GM19452 (cell line): ENCODE measurements around the gene GLRA1.
"Not testable (repeated sequence)": the region's sequence is repeated elsewhere in the genome, so short reads cannot be mapped to it uniquely, and the experiment has no call there.

Experiments
- ATAC-seq: cut with Tn5 transposase; IDR thresholded peaks from one replicate; pipeline ENCODE4 v1.9.1; 2021; ENCODE audit not compliant: unreplicated experiment

The GLRA1 gene

DNA sequence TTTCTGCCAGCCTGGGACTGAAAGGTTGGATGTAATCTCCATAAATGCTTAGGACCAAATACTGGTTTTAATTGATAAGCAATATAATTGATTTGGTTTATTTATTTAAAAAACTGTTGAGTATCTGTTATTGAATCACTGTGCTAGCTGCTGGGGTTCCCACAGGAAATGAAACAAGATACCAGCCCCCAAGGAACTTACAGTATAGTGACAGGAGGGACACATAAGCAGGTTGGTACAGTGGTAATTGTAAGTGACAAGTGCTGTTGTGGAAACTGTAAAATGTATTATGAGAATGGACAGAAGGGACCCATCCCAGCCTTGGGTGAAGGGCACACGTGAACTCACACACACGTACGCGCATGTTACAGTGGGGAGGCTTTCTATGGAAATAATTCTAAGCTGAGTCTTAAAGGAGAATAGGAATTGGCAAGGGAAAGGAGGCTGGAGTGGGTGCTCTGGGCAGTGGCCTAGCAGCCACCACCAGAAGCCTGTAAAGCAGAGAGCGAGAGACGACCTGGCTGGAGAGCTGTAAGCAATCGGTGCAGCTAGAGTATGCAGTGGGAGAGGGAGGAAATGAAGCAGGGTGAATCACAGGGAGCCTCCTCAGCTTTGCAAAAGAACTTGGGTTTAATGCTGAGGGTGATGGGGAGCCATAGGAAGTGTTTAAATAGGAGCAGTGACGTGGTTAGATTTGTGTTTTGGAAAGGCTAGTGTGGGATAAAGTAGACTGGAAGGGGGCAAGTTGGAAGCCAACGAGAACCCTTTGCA is 39.3 kb downstream of the GLRA1 start:
- no peak for ATAC-seq

DNA sequence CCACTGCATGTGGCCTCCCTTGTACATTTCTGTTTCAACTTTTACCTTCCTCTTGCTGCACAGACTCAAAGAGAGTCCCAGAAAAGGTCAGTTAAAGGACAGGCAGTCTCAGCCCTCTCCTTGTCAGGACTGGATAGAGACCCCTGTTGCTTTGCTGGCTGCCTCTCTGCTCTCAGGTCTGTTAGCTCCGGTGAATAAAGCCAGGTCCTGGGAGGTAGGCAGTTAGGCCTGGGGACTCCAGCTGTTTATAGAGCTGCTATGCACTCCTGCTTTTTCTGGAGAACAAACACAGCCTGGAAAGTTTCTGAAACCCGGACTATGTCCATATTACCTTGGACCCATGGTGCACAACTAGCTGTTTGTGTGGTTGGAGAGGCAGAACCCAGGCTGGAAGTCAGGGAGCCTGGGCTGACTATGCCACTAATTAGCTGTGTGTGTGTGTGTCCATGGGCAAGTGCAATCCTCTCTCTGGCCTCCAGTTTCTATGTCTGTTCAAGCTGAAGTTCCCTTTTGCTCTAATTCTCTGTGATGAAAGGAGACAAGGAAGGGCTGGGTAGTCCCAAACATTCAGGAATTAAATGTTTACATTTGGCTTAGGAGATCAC is 42.9 kb downstream of the GLRA1 start:
- ATAC-seq = no peak

DNA sequence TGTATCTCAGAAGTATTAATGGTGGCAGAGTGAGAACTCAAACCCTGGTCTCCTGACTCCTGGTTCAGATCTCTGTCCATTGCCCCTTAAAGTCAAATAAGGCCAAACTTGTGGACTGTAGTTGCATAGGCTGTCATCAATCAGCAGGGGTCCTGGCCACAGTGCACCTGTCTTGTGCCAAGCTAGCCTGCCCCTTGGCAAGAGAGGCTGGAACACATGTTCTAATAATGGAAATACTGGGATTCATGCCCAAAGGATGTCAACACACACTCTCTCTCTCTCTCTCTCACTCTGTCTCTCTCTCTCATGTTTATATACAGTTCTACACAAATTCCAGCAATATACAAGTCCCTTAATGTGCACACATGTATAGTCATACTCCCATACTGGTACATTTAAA is 44.3 kb downstream of the GLRA1 start:
- ATAC-seq = no peak

DNA sequence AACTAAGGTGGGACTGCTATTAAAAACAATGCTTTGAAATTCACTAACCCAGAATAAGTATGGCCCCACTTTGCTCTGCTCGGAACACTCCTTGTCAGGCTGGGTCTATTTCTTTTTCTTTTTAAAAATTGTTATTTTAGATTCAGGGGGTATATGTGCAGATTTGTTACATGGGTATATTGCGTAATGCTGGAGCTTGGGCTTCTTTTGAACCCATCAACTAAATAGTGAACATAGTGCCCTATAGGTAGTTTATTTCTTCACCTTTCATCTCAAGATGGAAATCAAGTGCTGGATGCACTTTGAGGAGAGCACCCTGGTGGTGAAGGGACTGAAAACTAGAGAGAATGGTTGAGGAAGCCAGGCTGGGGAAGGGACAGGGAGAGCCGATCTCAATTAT is 51.0 kb downstream of the GLRA1 start:
- no peak for ATAC-seq

DNA sequence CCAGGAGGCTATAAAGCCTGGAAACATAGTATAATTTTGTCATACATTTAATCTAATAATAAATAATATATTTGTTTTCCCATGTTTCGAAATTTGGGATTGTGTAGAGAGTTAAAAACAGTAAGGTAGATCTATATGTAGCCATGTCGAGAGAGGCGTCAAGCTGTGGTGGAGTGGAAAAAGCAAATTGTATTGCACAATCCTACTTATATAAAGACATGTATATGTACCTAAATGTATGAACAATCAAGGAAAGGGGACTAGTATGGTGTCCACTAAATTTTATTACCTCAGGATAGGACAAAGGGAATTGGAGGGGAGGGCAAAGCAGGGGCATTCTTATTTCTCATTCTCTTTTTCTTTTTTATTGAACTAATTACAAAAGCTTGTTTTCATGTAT is 52.0 kb downstream of the GLRA1 start:
- ATAC-seq = no peak

DNA sequence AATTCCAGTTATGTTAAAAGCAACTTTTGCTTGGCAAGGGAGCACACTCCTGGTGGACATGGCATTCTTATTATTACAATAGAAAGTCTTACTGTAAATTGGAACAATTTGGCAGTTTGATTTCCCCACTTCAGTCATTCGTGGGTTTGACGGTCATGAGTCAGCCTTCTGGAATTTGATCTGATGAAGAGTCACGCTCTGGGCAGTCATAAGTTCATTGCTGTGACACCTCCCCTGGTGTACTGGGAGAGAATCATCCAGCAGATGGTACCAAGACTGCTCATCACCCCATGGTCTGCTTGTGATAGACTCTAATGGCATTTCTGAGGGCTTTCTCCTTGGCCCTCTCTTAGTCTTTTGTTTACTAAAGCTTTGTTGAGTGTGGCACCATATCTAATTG is 53.8 kb downstream of the GLRA1 start:
- no peak for ATAC-seq

DNA sequence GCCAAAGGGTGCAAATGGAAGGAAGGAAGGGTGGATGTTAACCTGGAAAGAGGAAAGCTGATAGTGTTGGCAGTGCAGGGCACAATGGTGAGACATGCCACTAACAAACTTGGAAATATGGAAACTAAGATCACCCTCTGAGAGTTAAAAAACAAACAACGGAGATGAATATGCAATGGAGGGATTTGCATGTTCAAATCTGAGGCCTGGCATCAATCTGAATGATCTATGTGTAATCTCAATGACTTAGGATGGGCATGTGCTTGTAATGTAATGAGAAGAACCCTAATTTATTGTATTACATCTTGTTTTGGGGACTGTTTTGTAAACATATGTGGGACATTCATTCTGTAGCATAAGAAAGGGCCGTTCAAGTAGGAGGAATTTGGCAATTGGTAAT is 54.4 kb downstream of the GLRA1 start:
- no peak for ATAC-seq

DNA sequence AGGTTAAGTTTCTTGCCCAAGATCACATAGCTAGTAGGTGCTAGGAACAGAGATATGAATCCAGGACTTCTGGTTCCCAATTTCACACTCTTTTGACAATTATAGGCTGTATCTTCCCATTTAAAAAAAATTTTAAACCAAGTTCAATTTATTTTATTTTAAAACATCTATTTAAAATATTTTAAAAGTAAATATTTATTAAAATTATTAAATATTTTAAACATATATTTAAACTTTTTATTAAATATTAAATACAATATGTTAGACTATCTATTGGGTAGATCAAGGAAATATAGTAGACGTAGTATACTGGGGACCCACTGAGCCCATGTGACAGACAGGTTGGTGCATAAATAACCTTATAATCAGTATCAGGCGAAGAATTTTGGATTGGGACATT is 54.8 kb downstream of the GLRA1 start:
- ATAC-seq = no peak

DNA sequence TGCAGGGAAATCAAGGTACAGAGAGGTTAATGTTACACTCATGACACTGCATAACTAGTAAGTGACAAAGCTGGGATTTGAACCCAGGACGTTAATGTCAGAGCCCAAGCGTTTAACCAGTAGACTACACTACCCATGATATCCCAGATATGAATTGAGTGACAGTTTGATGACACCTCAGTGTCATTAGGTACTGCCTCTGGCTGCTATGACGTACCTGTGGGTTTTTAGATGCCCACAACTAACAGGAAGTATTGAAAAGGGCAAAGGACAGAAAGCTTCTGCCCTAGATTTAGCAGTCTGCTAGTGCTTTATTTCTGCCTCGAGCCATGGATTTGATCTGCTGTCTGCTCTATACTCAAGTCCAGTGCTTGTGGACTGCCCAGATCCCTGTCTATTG is 56.2 kb downstream of the GLRA1 start:
- ATAC-seq = no peak

DNA sequence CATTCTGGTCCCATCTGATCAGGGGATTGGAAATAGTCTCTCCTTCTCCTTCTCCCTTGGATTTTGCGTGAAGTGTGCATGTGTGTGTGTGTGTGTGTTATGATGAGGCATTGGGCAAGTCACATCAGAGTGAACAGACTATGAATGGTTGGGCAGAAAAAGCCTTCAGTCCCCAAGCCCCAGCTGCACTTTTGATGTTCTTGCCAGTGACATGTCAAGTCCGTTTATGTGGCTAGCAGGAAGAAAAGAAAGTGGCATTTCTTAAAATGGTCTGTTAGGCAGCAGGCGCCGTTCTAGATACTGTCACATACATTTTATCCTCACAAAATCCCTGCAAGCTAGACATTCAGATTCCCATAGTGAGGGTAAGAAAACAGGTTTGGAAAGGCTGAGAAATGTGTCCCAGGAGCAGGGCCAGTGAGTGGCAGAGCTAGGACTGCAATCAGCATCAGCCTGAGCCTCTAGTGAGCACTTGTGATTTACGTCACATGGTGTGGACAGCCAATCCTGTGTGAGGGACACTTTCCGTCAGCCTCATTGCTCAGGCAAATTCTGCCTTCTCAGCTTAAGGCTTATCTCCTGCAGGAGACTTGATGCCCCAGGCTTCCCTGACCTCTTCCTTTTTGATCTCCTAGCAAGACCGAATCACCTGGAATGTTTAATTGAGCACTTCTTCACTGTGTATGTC is 60.4 kb downstream of the GLRA1 start:
- no peak for ATAC-seq

DNA sequence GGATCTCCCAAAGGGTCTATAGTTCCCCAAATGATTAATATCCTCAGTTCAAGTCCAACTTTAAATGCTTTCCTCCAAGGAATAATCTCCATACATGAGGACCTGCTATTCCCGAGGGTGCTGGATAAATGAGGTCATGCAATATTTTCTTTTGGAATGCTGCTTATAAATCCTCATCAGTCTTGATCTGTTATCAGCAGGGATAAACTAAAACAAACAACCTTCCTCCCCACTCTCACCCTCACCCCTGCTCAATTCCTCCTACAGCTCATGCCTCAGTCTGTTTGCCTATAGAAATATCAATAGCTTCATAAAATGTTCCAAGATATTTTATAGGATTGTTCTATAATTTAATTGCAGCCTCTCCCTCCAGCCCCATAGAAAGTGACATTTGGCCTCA is 61.1 kb downstream of the GLRA1 start:
- ATAC-seq = no peak

DNA sequence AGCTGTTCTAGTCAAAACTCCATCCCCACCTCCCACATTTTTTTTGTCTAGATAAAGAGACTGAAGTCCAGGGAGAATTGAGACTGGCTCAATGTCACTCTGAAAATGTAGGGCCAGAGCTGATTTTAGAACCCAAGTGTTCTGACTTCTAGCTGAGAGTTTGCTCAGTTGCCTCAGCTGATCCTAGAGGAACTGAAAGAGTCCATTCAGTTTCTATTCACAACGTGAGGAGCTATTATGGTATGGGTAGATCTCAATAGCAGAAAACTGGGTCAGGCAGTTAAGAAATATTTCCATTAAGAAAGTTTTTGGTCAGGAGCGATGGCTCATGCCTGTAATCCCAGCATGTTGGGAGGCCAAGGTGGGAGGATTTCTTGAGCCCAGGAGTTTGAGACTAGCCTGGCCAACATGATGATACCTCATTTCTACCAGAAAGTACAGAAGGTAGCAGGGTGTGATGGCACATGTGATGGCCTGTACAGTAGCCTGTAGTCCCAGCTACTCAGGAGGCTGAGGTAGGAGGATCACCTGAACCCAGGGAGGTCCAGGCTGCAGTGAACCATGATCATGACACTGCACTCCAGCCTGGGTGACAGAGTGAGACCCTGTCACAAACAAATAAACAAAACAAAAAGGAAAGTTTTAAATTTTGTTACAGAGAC is 61.7 kb downstream of the GLRA1 start:
- ATAC-seq = no peak

DNA sequence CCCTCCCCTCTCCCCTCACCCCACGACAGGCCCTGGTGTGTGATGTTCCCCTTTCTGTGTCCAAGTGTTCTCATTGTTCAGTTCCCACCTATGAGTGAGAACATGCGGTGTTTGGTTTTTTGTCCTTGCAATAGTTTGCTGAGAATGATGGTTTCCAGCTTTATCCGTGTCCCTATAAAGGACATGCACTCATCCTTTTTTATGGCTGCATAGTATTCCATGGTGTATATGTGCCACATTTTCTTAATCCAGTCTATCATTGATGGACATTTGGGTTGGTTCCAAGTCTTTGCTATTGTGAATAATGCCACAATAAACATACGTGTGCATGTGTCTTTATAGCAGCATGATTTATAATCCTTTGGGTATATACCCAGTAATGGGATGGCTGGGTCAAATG is 63.8 kb downstream of the GLRA1 start:
- ATAC-seq = not testable (repeated sequence)

DNA sequence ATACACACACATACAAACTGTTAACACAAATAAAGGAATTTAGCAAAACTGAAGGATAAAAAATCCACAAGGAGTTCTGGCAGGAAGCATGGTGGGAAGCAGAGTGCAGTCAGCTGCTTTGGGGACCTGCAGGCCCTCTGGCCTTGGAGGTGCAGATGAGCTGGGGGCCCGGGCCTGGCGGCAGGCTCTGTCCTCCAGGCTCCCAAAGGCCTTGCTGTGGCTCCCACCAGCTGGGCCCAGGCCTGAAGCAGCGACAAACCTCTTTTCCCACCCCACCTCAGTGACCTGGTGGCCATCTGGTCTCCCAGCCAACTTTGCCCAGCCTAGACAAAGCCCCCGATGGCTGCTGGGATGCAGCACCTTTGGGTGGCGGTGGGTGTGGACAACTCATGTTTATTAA is 67.8 kb downstream of the GLRA1 start:
- no peak for ATAC-seq

DNA sequence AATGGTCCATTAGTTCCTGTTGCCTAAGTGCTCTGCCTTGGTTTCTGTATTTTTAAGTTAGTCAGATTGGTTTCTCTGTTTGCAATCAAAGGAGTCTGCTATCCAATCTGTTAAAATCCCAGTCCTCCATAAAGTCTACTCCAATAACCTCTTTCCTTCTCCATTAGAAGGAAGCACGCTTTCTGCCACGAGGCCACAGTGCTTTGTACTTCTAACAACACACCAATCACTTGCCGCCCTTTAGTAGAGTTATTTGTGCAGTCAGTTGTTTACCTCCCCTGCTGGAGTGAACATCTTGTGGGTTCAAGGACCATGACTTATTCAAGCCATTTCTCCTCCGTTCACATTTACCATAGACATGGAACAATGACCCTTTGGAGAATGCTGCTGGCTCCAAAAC is 69.0 kb downstream of the GLRA1 start:
- ATAC-seq = no peak

DNA sequence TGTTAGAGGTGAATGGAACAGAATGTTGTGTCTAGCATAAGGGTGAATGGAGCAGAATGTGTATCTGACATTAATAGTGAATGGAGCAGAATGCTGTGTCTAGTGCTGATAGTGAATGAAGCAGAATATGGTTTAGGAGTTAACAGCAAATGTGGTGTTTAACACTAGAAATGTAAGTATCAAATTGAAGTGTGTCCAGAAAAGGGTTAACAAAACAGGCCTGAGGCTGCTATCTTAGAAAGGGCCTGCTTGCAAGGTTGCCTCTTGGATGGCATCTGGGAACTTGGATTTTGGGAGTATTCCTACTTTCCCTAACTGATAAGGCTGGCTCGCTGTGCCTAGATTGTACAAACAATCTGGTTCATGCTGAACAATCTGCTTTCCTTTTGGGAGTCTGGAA is 76.8 kb downstream of the GLRA1 start:
- ATAC-seq = no peak

DNA sequence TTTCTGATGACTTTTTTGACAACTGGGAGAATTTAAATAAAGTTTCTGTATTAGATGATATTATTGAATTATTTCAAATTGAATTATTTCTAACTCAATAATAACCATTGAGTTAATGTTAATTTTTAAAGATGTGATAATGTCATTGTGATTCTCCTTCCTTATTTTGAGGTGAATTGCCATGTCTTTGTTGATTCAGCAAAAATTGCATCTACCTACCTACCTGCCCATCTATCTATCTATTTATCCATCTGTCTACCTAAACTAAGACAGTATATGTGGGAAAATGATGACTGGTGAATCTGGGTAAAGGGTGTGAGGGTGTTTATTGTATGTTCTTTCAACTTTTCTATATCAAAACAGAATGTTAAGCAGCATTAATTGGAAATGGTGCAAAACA is 77.9 kb downstream of the GLRA1 start:
- ATAC-seq = no peak

DNA sequence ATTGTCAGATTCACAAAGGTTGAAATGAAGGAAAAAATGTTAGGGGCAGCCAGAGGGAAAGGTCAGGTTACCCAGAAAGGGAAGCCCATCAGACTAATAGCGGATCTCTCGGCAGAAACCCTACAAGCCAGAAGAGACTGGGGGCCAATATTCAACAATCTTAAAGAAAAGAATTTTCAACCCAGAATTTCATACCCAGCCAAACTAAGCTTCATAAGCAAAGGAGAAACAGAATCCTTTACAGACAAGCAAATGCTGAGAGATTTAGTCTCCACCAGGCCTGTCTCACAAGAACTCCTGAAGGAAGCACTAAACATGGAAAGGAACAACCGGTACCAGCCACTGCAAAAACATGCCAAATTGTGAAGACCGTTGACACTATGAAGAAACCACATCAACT is 91.8 kb downstream of the GLRA1 start:
- ATAC-seq = not testable (repeated sequence)

DNA sequence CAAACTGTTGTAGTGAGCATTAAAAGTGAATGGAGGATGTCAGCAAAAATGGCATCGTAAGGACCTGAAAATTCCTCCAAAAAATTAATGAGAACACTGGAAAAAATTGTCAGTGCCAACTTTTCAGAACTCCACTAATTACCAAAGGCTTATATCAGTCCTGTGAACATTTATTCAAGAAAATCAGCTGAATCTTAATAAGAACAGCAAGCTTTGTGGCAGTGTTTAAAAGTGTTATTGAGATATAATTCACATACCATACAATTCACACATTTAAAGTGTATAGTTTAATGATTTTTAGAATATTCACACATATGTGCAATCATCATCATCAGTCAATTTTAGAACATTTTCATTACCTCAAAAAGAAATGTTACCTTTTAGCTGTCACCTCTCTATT is 95.3 kb downstream of the GLRA1 start:
- no peak for ATAC-seq

DNA sequence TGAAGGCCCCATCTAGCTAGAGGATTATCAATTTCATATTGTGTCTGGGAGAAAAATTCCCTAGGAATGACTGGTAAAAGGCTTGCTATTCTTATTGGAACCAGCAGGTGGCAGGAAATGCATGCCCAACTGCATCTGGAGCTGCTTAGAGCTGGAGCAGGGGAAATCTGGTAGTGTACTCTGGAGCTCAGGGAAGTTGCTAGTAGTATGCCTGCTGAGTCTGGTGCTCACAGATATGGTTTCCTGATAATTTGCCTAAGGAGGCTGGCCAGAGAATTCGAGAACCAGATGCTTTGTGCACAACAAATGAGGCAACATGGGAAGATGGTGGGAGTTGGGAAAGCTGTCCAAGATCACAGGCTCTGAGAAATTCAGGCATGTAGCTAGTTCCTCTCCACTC is 99.2 kb downstream of the GLRA1 start:
- peak; percentile 69 for ATAC-seq

DNA sequence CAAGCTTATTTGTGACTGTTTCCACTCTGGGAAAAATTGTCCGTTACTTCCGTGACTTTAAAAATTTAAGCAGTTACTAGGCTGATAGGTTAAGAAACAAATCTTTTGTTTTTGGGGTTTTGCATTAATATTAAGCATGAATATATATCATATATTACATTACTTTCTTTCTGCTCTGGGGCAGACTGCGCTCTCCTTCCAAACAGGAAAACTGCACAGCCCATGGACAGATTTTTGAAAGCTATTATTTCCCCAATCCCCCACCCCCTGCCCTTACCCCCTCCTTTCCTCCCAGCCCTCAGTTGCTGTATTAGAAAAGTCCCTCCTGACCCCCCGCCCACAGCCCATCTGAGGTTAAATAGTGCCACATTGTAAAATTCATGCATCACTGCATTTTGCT is 102.5 kb downstream of the GLRA1 start:
- ATAC-seq = no peak

DNA sequence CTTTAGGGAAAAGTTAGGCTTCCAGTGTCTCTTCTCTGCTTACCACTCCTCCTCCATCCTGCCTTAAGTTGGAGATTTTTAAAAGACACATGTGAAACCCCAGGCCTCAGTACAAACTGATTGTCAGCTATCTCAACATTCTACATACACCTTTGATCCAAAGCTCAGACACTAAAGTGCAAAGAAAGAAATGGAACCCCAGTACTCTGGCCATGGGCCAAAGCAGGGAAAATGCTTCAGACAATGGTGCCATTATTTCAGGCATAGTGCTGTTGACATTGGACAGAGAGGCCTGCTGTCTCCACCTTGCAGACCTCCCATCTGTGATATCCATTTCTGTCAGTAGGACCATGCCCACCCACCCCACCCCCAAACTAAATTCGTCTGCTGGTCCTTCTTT is 103.7 kb downstream of the GLRA1 start:
- no peak for ATAC-seq
